ENCODE measurements around the gene SLC35B1. TPM values are rescaled to one million over a fixed set of nuclear protein-coding genes. Genes with fewer than 3 reads are reported as not detected.
A peak's percentile ranks its signal among the peaks of the same experiment; 100 is the strongest.
"Not testable (repeated sequence)": the region's sequence is repeated elsewhere in the genome, so short reads cannot be mapped to it uniquely, and the experiment has no call there.

The SLC35B1 gene
- total RNA-seq, 1 experiment from 2014 or later = 160 TPM

GRCh38 chr17:49699966-49700575 is 7.7 kb downstream of the SLC35B1 start:
- no peak for DNase-seq (ENCODE audit: low spot score)

DNA sequence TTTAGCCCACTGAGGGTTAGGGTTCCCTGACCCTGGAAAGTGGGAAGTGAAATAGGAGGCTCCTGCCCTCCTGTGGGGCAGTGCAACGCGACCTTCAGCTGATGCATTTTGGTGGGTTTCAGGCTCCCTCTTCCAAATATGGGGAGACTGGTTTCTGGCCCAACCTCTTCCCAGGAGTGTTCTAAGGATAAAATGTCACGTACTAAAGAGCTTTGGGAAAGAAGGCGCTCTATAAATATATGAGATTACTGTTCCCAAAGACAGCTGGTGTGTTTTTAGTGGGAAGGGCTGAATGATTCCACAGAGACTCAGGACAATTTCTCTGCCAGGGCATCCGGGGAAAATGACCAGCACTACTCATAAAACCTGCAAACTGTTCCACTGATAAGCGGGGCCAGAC is 9.8 kb downstream of the SLC35B1 start:
- no peak for DNase-seq (ENCODE audit: low spot score)

GRCh38 chr17:49696233-49696761 is 11.5 kb downstream of the SLC35B1 start:
- no peak for DNase-seq (ENCODE audit: low spot score)

DNA sequence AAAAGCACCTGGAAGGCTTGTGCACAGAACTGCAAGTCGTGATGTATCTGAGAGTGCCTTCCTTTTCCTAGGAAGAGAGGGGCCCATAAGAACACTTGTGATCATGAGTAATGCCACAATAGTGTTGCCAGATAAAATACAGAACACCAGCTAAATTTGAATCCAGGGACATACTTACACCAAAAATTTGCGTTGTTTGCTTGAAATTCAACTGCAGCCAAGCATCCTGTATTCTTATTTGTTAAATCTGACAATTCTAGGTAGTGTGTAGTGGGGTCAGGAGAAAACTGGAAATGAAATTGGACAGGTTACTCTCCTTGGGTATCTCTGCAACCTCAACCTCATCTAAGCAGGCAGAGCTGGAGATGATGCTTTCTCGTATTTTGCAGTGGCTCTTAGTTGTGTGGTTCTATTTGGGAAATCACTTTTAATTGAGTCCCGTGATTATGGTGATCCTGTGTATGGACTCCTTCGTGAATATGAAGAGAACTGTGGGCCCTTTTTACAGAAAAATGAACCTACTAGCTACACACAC is 12.0 kb downstream of the SLC35B1 start:
- DNase-seq (ENCODE audit: low spot score) = no peak

GRCh38 chr17:49694847-49695697 is 12.7 kb downstream of the SLC35B1 start:
- DNase-seq (ENCODE audit: low spot score) = no peak

GRCh38 chr17:49692751-49693150 is 15.0 kb downstream of the SLC35B1 start:
- no peak for DNase-seq (ENCODE audit: low spot score)

DNA sequence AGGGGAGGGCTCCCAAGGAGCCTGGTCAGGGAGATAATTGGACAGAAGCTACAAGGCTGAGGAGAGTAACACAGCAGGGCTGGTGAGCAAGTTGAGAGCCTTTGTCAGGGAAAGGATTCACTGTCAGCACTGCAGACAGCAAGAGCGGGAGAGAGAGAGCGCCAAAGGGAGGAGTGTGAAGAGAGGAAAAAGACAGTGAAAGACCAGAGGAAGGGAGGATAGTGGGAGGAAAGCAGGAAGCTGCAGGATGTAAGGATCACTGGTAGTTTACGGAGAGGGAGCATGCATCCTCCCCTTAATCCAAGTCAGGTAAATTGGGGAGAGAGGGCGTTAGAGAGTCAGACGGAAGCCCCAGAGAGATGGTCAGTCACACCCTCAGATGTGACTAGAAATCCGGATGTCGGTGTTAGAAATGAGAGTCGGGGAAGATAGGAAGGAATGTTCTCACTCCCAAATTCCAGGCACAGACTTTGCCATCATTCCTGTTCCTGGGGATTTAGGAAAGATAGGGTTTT is 16.0 kb downstream of the SLC35B1 start:
- DNase-seq (ENCODE audit: low spot score) = no peak

DNA sequence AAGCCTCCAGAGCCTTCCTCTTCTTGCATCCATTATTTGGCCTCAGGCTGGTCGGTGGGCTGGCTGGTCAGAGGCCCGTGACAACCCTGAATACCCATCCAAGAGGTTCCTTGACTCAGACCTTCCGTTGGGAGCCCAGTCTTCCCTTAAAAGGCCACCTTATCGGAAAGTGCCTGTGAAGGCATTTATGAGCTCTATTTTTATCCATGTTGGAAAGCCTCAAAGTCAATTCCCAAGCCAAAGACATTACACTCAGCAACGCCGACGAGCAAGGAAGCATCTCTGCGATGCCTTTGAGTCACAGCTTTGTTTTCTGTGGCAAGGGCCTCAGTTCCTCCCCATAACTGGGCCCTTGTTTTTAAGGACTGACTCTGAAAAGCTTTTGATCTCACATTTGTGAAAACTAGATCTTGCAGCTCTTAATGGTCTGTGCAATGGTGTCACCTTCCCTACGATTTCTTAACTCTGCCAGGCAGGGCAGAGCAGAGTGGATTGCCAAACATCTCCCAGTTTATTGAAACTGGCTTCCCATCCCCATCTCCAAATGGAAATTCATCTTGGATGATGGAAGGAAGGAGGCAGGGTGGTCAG is 16.6 kb downstream of the SLC35B1 start:
- no peak for DNase-seq (ENCODE audit: low spot score)

DNA sequence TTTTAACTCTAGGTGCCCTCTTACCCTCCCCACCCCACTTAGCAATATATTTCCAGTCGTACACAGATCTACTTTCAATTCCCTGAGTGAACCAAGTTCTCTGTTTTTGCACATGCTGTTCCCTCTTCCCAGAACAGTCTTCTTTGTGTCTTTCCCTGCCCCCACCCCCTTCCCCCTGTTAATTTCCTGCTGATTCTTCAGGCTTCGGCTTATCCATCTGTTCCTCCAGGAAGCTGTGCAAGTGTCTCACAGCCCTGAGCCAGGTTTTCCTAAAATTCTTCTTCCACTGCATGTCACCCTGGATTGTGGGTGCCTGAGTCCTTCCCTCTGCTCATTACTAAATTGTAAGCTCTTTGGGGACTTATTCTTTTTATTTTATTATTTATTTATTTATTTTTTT is 17.5 kb downstream of the SLC35B1 start:
- no peak for DNase-seq (ENCODE audit: low spot score)

- DNase-seq (ENCODE audit: low spot score) = no peak
Measured at GRCh38 chr17:49688848-49689247, 18.9 kb downstream of the SLC35B1 start.

DNA sequence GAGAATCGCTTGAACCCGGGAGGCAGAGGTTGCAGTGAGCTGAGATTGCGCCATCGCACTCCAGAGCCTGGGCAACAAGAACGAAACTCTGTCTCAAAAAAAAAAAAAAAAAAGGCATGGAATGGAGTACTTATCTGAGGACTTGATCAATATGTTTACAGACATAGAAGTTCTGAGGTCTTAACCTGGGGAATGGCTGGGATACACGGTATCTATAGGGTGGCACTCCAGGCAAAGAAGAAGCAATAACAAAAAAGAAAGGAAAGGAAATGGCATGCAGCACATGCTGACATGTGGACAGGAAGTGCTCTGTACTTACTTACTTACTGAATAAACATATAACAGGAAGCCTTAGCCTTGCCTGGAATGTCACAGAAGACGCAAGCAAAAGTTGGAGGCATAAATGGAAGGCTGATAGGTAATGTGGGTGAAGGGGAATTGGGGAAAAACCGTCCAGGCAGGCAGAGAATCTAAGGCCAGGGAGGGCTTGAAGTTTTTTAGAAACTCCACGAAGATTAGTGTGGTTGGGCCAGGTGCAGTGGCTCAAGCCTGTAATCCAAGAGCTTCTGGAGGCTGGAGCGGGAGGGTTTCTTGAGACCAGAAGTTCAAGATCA is 19.8 kb downstream of the SLC35B1 start:
- peak; percentile 70 for DNase-seq (ENCODE audit: low spot score)

- no peak for DNase-seq (ENCODE audit: low spot score)
Measured at GRCh38 chr17:49681106-49681979, 26.4 kb downstream of the SLC35B1 start.

DNA sequence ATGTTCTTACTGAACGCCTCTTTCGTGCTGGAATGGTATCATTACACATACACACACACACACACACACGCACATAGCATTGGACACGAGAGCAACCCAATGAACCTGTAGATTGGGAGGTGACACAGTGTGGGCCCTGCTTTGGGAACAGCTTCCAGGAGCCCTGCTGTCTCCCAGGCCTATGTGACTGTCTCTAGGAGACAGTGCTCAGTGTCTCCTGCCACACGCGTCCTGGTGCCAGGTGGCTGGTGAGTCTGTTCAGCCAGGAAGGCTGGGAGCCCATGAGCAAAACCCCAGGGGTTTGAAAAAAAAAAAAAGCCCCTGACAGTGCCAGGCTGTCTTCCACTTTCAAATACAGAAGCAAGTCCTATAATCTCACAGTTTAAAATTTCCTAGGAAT is 27.4 kb downstream of the SLC35B1 start:
- DNase-seq (ENCODE audit: low spot score) = no peak

- DNase-seq (ENCODE audit: low spot score) = peak; percentile 100
Measured at GRCh38 chr17:49677933-49678847, 29.6 kb downstream of the SLC35B1 start, which contains the start of gene SPOP. TSS of gene SPOP (minus strand) at chr17:49678097. CDS start at chr17:49622810, 55,287 bp downstream.

DNA sequence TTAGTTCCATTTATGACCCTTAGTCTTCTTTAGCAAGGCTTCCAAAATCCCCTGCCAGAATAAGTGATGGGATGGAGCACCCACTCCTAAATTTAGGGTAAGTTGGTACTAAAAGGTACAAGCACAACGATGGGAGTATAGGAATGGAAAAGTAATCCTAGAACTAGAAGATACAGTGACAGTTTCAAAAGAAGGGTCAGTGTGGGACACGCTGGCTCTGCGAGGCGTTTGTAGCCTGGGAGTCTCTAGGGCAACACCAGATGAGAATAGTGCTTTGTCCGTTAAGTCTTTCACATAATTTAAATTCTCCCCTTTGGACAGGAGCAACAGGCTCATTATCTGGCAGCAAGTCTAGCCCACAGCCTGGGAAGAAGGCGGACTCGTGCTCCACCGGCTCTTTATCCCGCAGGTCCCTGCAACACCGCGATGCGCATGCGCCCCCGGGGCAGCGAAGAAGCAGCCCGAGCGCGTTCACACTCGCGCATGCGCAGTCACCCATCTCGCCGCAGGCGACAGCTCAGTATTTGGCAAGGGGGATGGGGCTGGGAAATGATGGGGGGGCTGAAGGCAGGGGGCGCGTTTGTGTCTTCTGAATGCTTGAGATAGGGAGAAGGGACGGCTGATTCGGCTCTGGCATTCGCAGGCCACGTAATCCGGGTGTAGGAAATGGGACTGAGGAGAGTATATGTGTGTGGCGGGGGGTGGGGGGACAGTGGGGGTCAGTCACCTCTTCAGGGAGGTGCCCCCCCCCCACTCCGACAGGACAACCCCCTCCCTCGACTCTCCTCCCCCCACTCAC is 30.4 kb downstream of the SLC35B1 start:
- DNase-seq (ENCODE audit: low spot score) = peak; percentile 95

- DNase-seq (ENCODE audit: low spot score) = no peak
Measured at GRCh38 chr17:49676276-49676868, 31.4 kb downstream of the SLC35B1 start.

DNA sequence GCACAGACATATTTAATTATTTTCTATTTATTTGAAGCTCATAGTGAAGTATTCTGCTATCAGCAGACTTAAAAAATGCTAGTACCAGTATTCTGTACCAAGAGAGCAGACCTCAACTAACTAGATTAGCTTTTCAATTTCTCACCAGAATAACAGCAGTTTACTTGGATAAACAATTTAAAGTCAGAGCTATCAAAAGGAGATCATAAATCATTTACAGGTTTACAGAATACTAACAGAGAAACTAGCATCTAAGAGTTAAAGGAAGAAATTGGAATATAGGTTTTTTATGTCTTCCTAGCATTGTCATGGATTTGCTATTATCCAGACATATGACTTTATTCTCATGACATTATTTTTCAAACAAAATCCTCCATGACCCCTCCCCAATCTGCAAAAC is 33.3 kb downstream of the SLC35B1 start:
- no peak for DNase-seq (ENCODE audit: low spot score)

DNA sequence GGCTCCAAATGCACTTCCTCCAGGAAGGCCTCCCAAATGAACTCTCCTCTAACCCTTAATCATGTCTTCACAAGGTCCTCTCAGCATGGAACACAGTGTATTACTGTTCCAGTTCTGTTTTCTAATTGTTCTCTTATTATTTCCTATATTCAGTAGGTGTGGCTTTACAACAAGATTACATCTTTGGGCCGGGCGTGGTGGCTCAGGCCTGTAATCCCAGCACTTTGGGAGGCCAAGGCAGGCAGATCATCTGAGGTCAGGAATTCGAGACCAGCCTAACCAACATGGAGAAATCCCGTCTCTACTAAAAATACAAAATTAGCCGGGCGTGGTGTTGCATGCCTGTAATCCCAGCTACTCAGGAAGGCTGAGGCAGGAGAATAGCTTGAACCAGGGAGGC is 34.1 kb downstream of the SLC35B1 start:
- DNase-seq (ENCODE audit: low spot score) = not testable (repeated sequence)
